Body of pancreas (tissue), 4 donors: ENCODE results near the gene ROBO1. TPM values are rescaled to one million over a fixed set of nuclear protein-coding genes. Genes with fewer than 3 reads are reported as not detected.

Source experiments
- ATAC-seq: fragments of 150-250 bp; one replicate; pipeline ENCODE4 v1.9.1; 2016
- DNase-seq, 4 donors: peaks; one replicate each; pipeline ENCODE4 v3.0.0-alpha.2; 2019
- H3K27ac ChIP-seq, 4 donors: fragments of 200-600 bp; sonication (generic); 1 replicate in 3 of 4; 2 replicates in 1 of 4; pipeline versions ENCODE4 v1.5.1 to v1.6.1; 2016 to 2019; ENCODE audit warnings: mild to moderate bottlenecking in 1 of 4, mixed read lengths in 1 of 4, moderate library complexity in 1 of 4
- H3K27me3 ChIP-seq, 2 donors: fragments of 200-600 bp; sonication (generic); one replicate each; pipeline ENCODE4 v1.6.0; 2016; ENCODE audit warnings: mild to moderate bottlenecking in 1 of 2
- H3K36me3 ChIP-seq, 2 donors: fragments of 200-600 bp; sonication (generic); replicated peaks in 1 of 2; 2 replicates each; pipeline ENCODE4 v1.5.1; 2016; ENCODE audit warnings: low read depth in 2 of 2; ENCODE audit not compliant: insufficient read depth in 1 of 2
- H3K4me1 ChIP-seq: fragments of 200-600 bp; sonication (generic); one replicate; pipeline ENCODE4 v1.6.0; 2016
- H3K4me3 ChIP-seq, 2 donors: fragments of 200-600 bp; sonication (generic); 1 replicate in 1 of 2; 2 replicates in 1 of 2; pipeline ENCODE4 v1.5.1; 2016 to 2019
- H3K9me3 ChIP-seq, 3 donors: fragments of 200-600 bp; sonication (generic); 1 replicate in 2 of 3; 2 replicates in 1 of 3; pipeline ENCODE4 v1.5.1; 2016
- CTCF ChIP-seq, 7 experiments: fragments of 450-650 bp in 4 of 7; fragments of 200-600 bp in 3 of 7; sonication (generic) in 3 of 7; IDR thresholded peaks; one replicate each; pipeline ENCODE4 v1.5.1; 2016 to 2019; ENCODE audit warnings: antibody characterized with exemption in 7 of 7
- POLR2A ChIP-seq, 3 donors: fragments of 450-650 bp; IDR thresholded peaks; one replicate each; pipeline ENCODE4 v1.6.1; 2016; ENCODE audit warnings: antibody characterized with exemption in 3 of 3, mild to moderate bottlenecking in 2 of 3
- WGBS, 2 donors: methylation state at CpG; one replicate each; pipeline ENCODE4 v1.1.5; 2017; 5-methylcytosine and 5-hydroxymethylcytosine counted together
- intact Hi-C: fragments of 100-400 bp; cut with DNase I; formaldehyde crosslinking; loops from one replicate; pipeline ENCODE4 v1.15.1; 2023
- total RNA-seq, 2 donors: library from RNA; depleted of rRNA; stranded (reverse); fragments of >200 nt; gene quantifications; one replicate each; pipeline ENCODE4 v1.1.0, GENCODE V29; 2016

Gene ROBO1
- total RNA-seq, 2 donors from 2014 or later, result 3.9 to 9.9 TPM

GRCh38 chr3:78867409-78868372 lies 900.1 kb downstream of the ROBO1 start:
- Histone ChIP-seq H3K36me3 (no peaks in the 10 kb centered on the region), H3K27me3 (no peaks in the 10 kb centered on the region), H3K9me3 (no peaks in the 10 kb centered on the region), H3K27ac (no peak overlapping the region), H3K4me1 (no peaks in the 10 kb centered on the region), H3K4me3 (no peak overlapping the region)
- DNase-seq (no peak), ATAC-seq (no peak)
- TF ChIP-seq POLR2A (IDR thresholded peaks at IDR 0.05), result no peak
- TF ChIP-seq CTCF (IDR thresholded peaks at IDR 0.05), result no peak
- 34 to 51% methylated on average over 7 of the region's 7 CpGs for WGBS, 2 donors
- intact Hi-C loops, result no loop called here

GRCh38 chr3:78863306-78864203 lies 904.2 kb downstream of the ROBO1 start:
- Histone ChIP-seq H3K4me1 (no peaks in the 10 kb centered on the region), H3K36me3 (no peaks in the 10 kb centered on the region), H3K27ac (no peak overlapping the region), H3K9me3 (no peaks in the 10 kb centered on the region), H3K4me3 (no peak overlapping the region), H3K27me3 (no peaks in the 10 kb centered on the region)
- DNase-seq (no peak), ATAC-seq (no peak)
- intact Hi-C loops, result no loop called here
- WGBS, 2 donors, result 54 to 73% methylated on average over 5 of the region's 5 CpGs
- TF ChIP-seq POLR2A (IDR thresholded peaks at IDR 0.05) (no peak), CTCF (IDR thresholded peaks at IDR 0.05) (no peak)

GRCh38 chr3:78861156-78861555 lies 906.6 kb downstream of the ROBO1 start:
- H3K27ac ChIP-seq, result no peak overlapping the region
- TF ChIP-seq CTCF (IDR thresholded peaks at IDR 0.05) (no peak), POLR2A (IDR thresholded peaks at IDR 0.05) (no peak)
- H3K27me3 ChIP-seq, result no peaks in the 10 kb centered on the region
- intact Hi-C loops, result no loop called here
- DNase-seq (no peak), ATAC-seq (no peak)
- no peaks in the 10 kb centered on the region for H3K4me1 ChIP-seq
- H3K36me3 ChIP-seq, result no peaks in the 10 kb centered on the region
- H3K9me3 ChIP-seq, result no peaks in the 10 kb centered on the region
- no peak overlapping the region for H3K4me3 ChIP-seq
- 79 to 85% methylated on average over 4 of the region's 4 CpGs for WGBS, 2 donors

GRCh38 chr3:78860567-78860966 lies 907.2 kb downstream of the ROBO1 start:
- Histone ChIP-seq H3K27me3 (no peaks in the 10 kb centered on the region), H3K4me1 (no peaks in the 10 kb centered on the region), H3K4me3 (no peak overlapping the region), H3K36me3 (no peaks in the 10 kb centered on the region), H3K27ac (no peak overlapping the region), H3K9me3 (no peaks in the 10 kb centered on the region)
- intact Hi-C loops, result no loop called here
- WGBS, 2 donors, result 84 to 90% methylated on average over 4 of the region's 4 CpGs
- DNase-seq (no peak), ATAC-seq (no peak)
- no peak for TF ChIP-seq CTCF (IDR thresholded peaks at IDR 0.05)
- TF ChIP-seq POLR2A (IDR thresholded peaks at IDR 0.05), result no peak
